GM23338 (cell line): Measurements from ENCODE around the gene MMP1. TPM values are rescaled to one million over a fixed set of nuclear protein-coding genes. Genes with fewer than 3 reads are reported as not detected.

ENCODE experiments used
- ATAC-seq: fragments of 200-7000 bp; cut with Tn5 transposase; 3 replicates; pipeline ENCODE4 v1.9.1; 2020
- DNase-seq: peaks from one replicate; pipeline ENCODE4 v3.0.0-alpha.2; 2015; ENCODE audit warnings: low spot score
- H2AFZ ChIP-seq: fragments of 200-600 bp; sonication (generic); 2 replicates; pipeline ENCODE4 v1.8.0; 2016; ENCODE audit warnings: antibody characterized with exemption, mild to moderate bottlenecking, moderate library complexity
- H3F3A ChIP-seq: fragments of 200-600 bp; sonication (generic); replicated peaks from 2 replicates; pipeline ENCODE4 v1.8.0; 2017; ENCODE audit warnings: antibody characterized with exemption, mixed run types, low read depth
- H3K27ac ChIP-seq: fragments of 200-600 bp; sonication (generic); 2 replicates; pipeline ENCODE4 v1.6.1; 2016; ENCODE audit warnings: low read depth
- H3K27me3 ChIP-seq: fragments of 200-600 bp; sonication (generic); 2 replicates; pipeline ENCODE4 v1.8.0; 2016; ENCODE audit warnings: mild to moderate bottlenecking, mixed run types, moderate library complexity; ENCODE audit not compliant: insufficient read depth
- H3K36me3 ChIP-seq: fragments of 200-600 bp; sonication (generic); 2 replicates; pipeline ENCODE4 v1.8.0; 2016; ENCODE audit warnings: mild to moderate bottlenecking; ENCODE audit not compliant: insufficient read depth
- H3K4me1 ChIP-seq: fragments of 200-600 bp; sonication (generic); 2 replicates; pipeline ENCODE4 v1.8.0; 2016; ENCODE audit warnings: mild to moderate bottlenecking, moderate library complexity; ENCODE audit not compliant: insufficient read depth
- H3K4me2 ChIP-seq: fragments of 200-600 bp; sonication (generic); 2 replicates; pipeline ENCODE4 v1.7.1; 2017; ENCODE audit warnings: mixed run types
- H3K4me3 ChIP-seq: fragments of 200-600 bp; sonication (generic); 2 replicates; pipeline ENCODE4 v1.6.1; 2016; ENCODE audit warnings: mixed run types
- H3K79me2 ChIP-seq: fragments of 200-600 bp; sonication (generic); replicated peaks from 2 replicates; pipeline ENCODE4 v1.8.0; 2017; ENCODE audit warnings: mild to moderate bottlenecking; ENCODE audit not compliant: insufficient read depth
- H3K9me2 ChIP-seq: fragments of 200-600 bp; sonication (generic); 2 replicates; pipeline ENCODE4 v1.8.0; 2017; ENCODE audit not compliant: insufficient read depth
- H4K20me1 ChIP-seq: fragments of 200-600 bp; sonication (generic); replicated peaks from 2 replicates; pipeline ENCODE4 v1.8.0; 2017; ENCODE audit warnings: mild to moderate bottlenecking; ENCODE audit not compliant: insufficient read depth
- H3K27ac Mint-ChIP-seq: 2 replicates; pipeline ENCODE4 v1.8.0; 2020; ENCODE audit warnings: inconsistent platforms, mild to moderate bottlenecking, moderate library complexity, mixed read lengths
- H3K27me3 Mint-ChIP-seq: 3 replicates; pipeline ENCODE4 v1.8.0; 2022; ENCODE audit warnings: low read depth, mild to moderate bottlenecking, moderate library complexity, mixed read lengths, inconsistent platforms; ENCODE audit not compliant: insufficient read depth, poor library complexity
- H3K36me3 Mint-ChIP-seq: 3 replicates; pipeline ENCODE4 v1.8.0; 2021; ENCODE audit warnings: low read depth, mild to moderate bottlenecking, inconsistent platforms, moderate library complexity, mixed read lengths
- H3K4me1 Mint-ChIP-seq: 3 replicates; pipeline ENCODE4 v1.8.0; 2020; ENCODE audit warnings: mild to moderate bottlenecking, inconsistent platforms, mixed read lengths
- H3K4me3 Mint-ChIP-seq: 3 replicates; pipeline ENCODE4 v1.8.0; 2021; ENCODE audit warnings: moderate library complexity, mild to moderate bottlenecking, inconsistent platforms, mixed read lengths
- H3K9me3 Mint-ChIP-seq: 3 replicates; pipeline ENCODE4 v1.8.0; 2020; ENCODE audit warnings: moderate library complexity, mild to moderate bottlenecking, inconsistent platforms, mixed read lengths
- CTCF ChIP-seq, 2 experiments: fragments of 200-600 bp in 1 of 2; sonication (generic) in 1 of 2; conservative IDR thresholded peaks; 2 replicates each; pipeline versions ENCODE4 v1.5.1 to v1.6.1; 2016 to 2017; ENCODE audit warnings: antibody characterized with exemption in 2 of 2, low read depth in 2 of 2, mild to moderate bottlenecking in 2 of 2, moderate library complexity in 1 of 2
- ETS1 ChIP-seq: IDR thresholded peaks from 2 replicates; pipeline ENCODE4 v1.6.1; 2016; ENCODE audit warnings: antibody characterized with exemption
- EZH2 ChIP-seq: fragments of 200-600 bp; sonication (generic); IDR thresholded peaks from one replicate; pipeline ENCODE4 v1.8.0; 2017; ENCODE audit warnings: antibody characterized with exemption, mild to moderate bottlenecking, low read depth; ENCODE audit not compliant: unreplicated experiment
- EZH2phosphoT487 ChIP-seq: fragments of 200-600 bp; sonication (generic); IDR thresholded peaks from one replicate; pipeline ENCODE4 v1.8.1; 2018; ENCODE audit warnings: antibody characterized with exemption; ENCODE audit not compliant: unreplicated experiment
- JUNB ChIP-seq: IDR thresholded peaks from one replicate; pipeline ENCODE4 v1.6.1; 2016; ENCODE audit warnings: antibody characterized with exemption; ENCODE audit not compliant: unreplicated experiment
- NANOG ChIP-seq: IDR thresholded peaks from 2 replicates; pipeline ENCODE4 v1.6.1; 2016; ENCODE audit warnings: antibody characterized with exemption, borderline replicate concordance
- POLR2AphosphoS5 ChIP-seq: IDR thresholded peaks from 2 replicates; pipeline ENCODE4 v1.6.1; 2016; ENCODE audit warnings: antibody characterized with exemption, low read depth
- REST ChIP-seq: IDR thresholded peaks from one replicate; pipeline ENCODE4 v1.6.1; 2018; ENCODE audit warnings: antibody characterized with exemption; ENCODE audit not compliant: unreplicated experiment
- STAT1 ChIP-seq: IDR thresholded peaks from one replicate; pipeline ENCODE4 v1.6.1; 2016; ENCODE audit warnings: antibody characterized with exemption; ENCODE audit not compliant: unreplicated experiment
- ZNF114 ChIP-seq: fragments of 250-450 bp; sonication (Bioruptor Pico); IDR thresholded peaks from 2 replicates; pipeline ENCODE4 v1.5.0; 2020; ENCODE audit warnings: mild to moderate bottlenecking, moderate library complexity
- ZNF331 ChIP-seq: fragments of 250-450 bp; sonication (Bioruptor Pico); IDR thresholded peaks from 2 replicates; pipeline ENCODE4 v1.5.0; 2020; ENCODE audit warnings: low read depth, mild to moderate bottlenecking, moderate library complexity
- polyA plus RNA-seq: library from polyadenylated mRNA; unstranded; fragments of >200 nt; fragmentation: Nextera tagmentation; extraction: Ambion mirVana; gene quantifications from 2 replicates; pipeline ENCODE4 v1.2.1, GENCODE V29; 2016
- total RNA-seq: library from RNA; depleted of rRNA; stranded (reverse); fragments of >200 nt; shearing (Covaris generic); gene quantifications from 2 replicates; pipeline ENCODE4 v1.2.3, GENCODE V29; 2014

MMP1 gene
- total and polyA plus RNA-seq, 2 experiments from 2014 or later: not detected

GRCh38 chr11:102836290-102836875 lies 38.4 kb upstream of the MMP1 start (continued):
- TF ChIP-seq ZNF114 (CRISPR knock-in tag): no peak
- TF ChIP-seq EZH2: no peak
- no peak for TF ChIP-seq STAT1
- TF ChIP-seq CTCF (conservative IDR thresholded peaks at IDR 0.05; ENCODE audit: low read depth in 2 of 2): no peak
- no peak for TF ChIP-seq POLR2AphosphoS5
- TF ChIP-seq EZH2phosphoT487: no peak
- TF ChIP-seq REST: no peak
- no peak for TF ChIP-seq ETS1
- no peak for TF ChIP-seq ZNF331
- no peak for TF ChIP-seq JUNB
- TF ChIP-seq NANOG: no peak

- DNase-seq (no peak), ATAC-seq (no peak)
- Histone ChIP-seq H3K4me1 (peaks cover 18% of the 10 kb centered on the region), H3K4me3 (no peak overlapping the region), H3K36me3 (no peaks in the 10 kb centered on the region), H3K9me2 (no peaks in the 10 kb centered on the region), H3K27me3 (no peaks in the 10 kb centered on the region), H2AFZ (no peak overlapping the region), H4K20me1 (no peaks in the 10 kb centered on the region), H3F3A (no peaks in the 10 kb centered on the region), H3K79me2 (no peaks in the 10 kb centered on the region), H3K27ac (no peak overlapping the region), H3K4me2 (no peak overlapping the region)
- no peaks in the 10 kb centered on the region for H3K36me3 Mint-ChIP-seq
- H3K4me1 Mint-ChIP-seq: peaks cover 29% of the 10 kb centered on the region
- no peak overlapping the region for H3K4me3 Mint-ChIP-seq
- no peaks in the 10 kb centered on the region for H3K27me3 Mint-ChIP-seq
- no peaks in the 10 kb centered on the region for H3K9me3 Mint-ChIP-seq
- no peak for TF ChIP-seq REST
- TF ChIP-seq JUNB: no peak
- TF ChIP-seq POLR2AphosphoS5: no peak
- TF ChIP-seq EZH2: no peak
- no peak for TF ChIP-seq STAT1
- no peak overlapping the region for H3K27ac Mint-ChIP-seq
Measured at GRCh38 chr11:102833731-102834130, 35.8 kb upstream of the MMP1 start.
